Posterior vena cava (tissue), 2 donors: ENCODE data around the gene ZNF609. TPM values are rescaled to one million over a fixed set of nuclear protein-coding genes. Genes with fewer than 3 reads are reported as not detected.

ENCODE experiments used
- DNase-seq: peaks from one replicate; pipeline ENCODE4 v3.0.0-alpha.2; 2020; ENCODE audit warnings: low spot score
- intact Hi-C, 2 donors: fragments of 100-400 bp; cut with DNase I; formaldehyde crosslinking; loops; one replicate each; pipeline versions ENCODE4 v1.14.1 to v1.14.2; 2022 to 2023
- total RNA-seq, 2 donors: library from RNA; stranded (reverse); fragmentation: NEBNext Ultra II Directional; extraction: Animal tissue kit (Norgen Biotek cat#: 25700); gene quantifications; one replicate each; pipeline ENCODE4 v1.2.1, GENCODE V29; 2021
- donor health status: DM: yes; HTN: yes; CAD: no.
- donor health status: DM: yes; HTN: yes; CAD: no.

The ZNF609 gene
- total RNA-seq, 2 donors from 2014 or later = 28.1 to 32.8 TPM

- DNase-seq = no peak
- intact Hi-C loops = no loop called here
These were observed 65.6 kb downstream of the ZNF609 start for GRCh38 chr15:64525828-64526530.

- DNase-seq = no peak
- intact Hi-C loops = no loop called here
These were observed 67.0 kb downstream of the ZNF609 start for GRCh38 chr15:64527263-64527984.

DNA sequence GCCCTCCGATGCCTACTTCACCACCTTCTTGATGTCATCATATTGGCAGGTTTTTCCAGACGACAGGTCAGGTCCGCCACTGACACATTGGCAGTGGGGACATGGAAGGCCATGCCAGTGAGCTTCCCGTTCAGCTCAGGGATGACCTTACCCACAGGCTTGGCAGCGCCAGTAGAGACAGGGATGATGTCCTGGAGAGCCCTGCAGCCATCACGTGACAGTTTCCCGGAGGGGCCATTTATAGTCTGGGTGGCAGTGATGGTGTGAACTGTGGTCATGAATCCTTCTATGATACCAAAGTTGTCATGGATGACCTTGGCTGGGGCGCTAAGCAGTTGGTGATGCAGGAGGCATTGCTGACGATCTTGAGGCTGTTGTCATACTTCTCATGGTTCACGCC is 68.5 kb downstream of the ZNF609 start:
- no peak for DNase-seq

DNA sequence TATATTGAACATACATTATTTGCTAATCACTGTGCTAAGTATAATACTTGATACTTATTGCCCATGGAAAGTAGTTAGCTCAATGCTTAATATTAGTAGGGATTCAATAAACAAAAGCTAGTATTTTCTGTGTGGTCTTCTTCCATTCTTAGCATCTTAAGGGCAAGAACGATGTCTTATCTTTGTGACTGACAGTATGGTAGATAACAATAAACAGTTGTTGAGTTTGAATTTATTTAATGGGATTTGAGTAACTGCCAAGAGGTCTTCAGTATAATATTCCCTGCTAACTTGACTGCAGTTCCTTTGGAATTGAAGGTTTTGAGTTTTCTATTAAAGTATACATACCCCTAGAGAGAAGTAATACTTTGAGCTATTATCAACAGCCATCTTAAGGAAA is 70.1 kb downstream of the ZNF609 start:
- intact Hi-C loops = no loop called here
- no peak for DNase-seq

More for the DNA sequence above, 68.5 kb downstream of the ZNF609 start:
- intact Hi-C loops = no loop called here

DNA sequence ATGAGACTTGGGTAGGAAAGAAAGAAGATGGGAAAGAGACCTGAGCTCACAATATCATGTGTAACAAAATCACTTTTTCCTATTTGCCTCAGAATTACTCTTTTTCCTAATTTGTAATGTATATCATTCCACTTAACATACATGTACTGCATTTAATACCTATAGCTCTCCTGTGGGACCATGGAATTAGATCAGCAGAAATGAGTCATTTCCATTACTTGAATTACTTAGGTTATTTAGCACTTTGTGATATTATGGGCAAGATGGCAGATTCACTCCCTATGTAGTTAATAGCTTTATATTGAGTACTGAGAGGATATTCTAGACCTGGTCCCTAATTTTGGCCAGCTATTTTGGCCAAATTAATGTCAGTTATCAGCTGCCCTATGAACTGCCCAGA is 70.5 kb downstream of the ZNF609 start:
- no peak for DNase-seq
- intact Hi-C loops = no loop called here

DNA sequence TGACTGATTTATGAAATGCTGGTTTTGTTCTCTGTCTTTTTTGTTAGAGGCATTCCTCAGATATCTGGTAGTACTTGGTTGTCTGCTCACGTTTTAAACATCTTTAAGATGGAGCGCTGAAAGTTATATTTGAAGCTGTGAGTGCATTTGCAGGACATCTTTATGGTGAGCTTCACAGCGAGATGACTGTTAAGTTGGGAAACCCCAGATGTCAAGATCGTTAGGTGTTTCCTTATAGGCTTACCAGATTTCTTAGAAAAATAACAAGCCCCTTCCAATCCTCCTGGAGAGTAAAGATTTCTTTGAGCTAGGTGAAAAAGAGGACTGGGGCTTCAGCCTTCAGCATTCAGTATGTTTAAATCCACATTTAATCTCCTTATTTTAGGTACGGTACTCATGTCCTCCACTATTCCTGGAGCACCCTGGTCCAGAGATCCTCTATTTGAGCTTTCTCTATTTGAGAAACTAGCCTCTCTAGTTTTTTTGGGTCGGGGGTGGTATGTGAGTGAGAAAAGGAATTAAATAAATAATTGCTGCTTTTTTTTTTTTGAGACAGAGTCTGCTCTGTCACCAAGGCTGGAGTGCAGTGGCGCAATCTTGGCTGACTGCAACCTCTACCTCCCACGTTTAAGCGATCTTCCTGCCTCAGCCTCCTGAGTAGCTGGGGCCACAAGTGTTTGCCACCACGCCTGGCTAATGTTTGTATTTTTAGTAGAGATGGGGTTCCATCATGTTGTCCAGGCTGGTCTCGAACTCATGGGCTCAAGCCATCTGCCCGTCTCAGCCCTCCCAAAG is 72.3 kb downstream of the ZNF609 start:
- intact Hi-C loops = no loop called here
- no peak for DNase-seq

DNA sequence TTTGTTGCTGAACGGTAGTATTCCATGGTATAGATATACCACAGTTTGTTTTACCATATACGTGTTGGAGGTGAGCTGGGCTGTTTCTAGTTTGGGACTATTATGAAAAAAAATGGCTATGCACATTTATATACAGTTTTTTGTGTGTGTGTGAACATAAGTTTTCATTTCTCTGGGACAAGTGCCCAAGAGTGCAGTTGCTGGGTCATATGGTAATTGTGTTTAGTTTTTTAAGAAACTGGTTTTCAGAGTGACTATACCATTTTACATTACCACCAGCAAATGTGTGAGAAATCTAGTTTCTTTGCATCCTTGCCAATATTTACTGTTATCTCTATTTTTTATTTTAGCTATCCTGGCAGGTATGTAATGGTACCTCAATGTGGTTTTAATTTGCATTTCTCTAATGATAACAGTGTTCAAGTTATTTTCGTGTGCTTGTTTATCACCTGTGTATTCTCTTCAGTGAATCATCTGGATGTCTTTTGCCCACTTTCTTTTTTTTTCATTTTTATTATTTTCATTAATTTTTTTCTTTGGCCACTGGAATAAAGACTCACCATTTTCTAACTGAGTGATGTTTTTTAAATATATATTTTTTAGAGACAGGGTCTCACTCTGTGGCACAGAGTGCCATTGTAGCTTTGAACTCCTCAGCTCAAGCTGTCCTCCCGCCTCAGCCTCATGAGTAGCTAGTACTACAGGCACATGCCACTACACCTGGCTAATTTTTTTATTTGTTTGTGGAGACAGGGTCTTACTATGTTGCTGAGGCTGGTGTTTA is 75.3 kb downstream of the ZNF609 start:
- no peak for DNase-seq
- intact Hi-C loops = no loop called here

DNA sequence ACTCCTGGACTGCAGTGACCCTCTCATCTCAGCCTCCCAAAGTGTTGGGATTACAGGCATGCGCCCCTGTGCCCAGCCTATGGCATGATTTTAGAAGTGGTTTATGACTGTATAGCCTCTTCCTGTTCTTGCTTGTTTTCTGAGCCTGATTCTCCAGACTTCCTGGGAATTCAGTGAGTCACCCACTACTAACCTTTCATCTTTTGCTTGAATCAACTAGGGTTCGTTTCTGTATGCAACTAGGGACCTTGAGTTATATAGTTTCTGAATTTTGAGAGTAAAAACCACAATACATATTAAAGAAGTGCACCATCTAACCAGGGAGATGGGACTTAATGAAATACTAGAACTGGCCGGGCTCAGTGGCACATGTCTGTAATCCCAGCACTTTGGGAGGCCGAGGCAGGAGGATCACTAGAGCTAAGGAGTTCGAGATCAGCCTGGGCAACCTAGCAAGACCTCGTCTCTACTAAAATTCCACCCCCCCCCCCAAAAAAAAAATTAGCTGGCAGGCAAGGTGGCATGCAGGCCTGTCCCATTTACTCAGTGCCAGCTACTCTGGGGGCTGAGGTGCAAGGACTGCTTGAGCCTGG is 76.0 kb downstream of the ZNF609 start:
- DNase-seq = no peak
- intact Hi-C loops = no loop called here

DNA sequence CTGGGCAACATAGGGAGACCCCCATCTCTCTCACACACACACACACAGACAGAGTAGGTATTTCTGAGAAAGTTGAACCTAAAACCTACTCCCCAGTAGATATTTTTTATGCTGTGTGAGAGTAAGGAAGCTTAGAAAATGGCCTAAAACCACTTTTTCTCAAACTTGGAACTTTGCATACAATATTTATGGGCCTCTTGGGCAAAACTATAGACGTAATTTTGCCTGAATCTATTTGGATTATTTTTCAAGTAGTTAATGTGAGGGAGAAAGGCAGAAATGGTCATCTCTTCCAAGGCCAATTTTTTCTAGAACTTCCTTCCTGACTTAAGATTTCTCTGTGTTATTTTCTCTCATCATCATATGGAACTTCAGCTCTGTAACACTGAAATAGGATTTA is 81.7 kb downstream of the ZNF609 start:
- intact Hi-C loops = no loop called here
- no peak for DNase-seq

DNA sequence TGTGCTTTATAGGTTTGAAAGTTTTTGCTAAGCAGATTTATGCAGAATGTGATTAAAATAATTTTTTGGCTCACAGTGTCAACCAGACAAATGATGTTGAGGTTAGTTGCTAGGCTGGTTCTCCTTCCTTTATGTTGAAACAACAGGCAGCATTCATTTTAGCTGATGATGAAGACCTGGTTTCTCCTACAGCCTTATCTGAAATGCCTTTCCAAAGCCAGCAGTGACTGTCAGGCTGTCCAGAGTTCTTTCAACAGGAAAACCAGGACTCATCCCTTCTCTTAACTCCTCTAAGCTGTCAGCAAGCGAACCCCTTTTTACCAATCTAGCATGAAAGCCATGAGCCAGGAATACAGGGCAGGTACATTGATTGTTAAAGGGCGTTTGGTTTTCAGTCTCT is 84.1 kb downstream of the ZNF609 start:
- intact Hi-C loops = no loop called here
- DNase-seq = no peak

DNA sequence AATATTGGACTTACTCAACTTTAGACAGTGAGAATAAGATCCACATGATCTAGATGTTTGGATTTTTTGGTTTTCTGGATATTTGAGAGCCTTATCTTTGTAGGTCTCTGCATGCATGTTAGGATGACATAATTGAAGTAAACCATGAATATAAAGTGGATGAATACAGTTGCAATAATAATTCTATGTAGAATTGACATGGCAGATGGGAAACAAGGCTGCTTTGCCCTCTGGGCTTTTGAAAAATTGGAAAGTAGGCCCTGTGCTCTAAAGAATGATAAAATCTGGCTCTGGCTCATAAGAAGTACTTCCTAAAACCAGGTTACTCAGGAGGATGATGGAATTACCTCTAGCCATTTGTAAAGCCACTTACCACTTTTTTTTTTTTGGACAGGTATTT is 86.9 kb downstream of the ZNF609 start:
- intact Hi-C loops = no loop called here
- no peak for DNase-seq

- no peak for DNase-seq
- intact Hi-C loops = no loop called here
These were observed 87.9 kb downstream of the ZNF609 start for GRCh38 chr15:64548235-64548634.

GRCh38 chr15:64549860-64550259 is 89.5 kb downstream of the ZNF609 start:
- intact Hi-C loops = no loop called here
- no peak for DNase-seq

- intact Hi-C loops = no loop called here
These were observed 92.0 kb downstream of the ZNF609 start for GRCh38 chr15:64552281-64552948.

DNA sequence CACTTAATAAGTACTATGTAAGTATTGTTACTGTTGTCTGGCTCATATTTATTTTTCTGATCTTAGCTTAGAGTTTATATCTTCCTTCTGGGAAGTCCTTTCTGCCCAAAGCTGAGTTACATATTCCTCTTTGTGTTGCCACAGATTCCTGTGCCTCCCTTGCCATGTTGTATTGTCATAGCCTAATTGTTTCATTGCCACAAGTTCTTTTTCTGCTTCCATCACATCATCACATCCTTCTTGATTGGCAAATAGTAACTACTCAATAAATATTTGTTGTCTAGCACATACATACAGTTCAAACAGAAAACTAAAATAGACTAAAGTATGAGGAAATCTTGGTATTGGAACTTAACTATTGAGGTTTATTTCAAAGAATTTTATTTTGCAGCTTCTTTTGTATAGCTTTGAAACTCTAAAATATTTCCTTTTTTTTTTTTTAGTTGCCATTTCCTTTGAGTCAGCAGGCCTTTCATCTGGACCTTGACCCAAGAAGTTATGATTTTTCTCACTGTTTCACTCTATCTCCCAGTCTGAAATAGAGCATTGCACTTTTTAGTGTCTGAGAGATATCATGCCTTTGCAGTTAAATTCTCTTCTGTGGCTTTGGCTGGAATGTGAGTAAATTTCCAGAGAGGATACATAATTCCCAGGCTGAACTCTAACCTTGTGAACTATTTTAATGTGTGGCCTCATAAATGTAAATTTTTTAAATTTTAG is 98.2 kb downstream of the ZNF609 start:
- no peak for DNase-seq
- intact Hi-C loops = no loop called here

More at GRCh38 chr15:64552281-64552948, 92.0 kb downstream of the ZNF609 start:
- no peak for DNase-seq

GRCh38 chr15:64559243-64559642 is 98.9 kb downstream of the ZNF609 start:
- no peak for DNase-seq
- intact Hi-C loops = no loop called here

DNA sequence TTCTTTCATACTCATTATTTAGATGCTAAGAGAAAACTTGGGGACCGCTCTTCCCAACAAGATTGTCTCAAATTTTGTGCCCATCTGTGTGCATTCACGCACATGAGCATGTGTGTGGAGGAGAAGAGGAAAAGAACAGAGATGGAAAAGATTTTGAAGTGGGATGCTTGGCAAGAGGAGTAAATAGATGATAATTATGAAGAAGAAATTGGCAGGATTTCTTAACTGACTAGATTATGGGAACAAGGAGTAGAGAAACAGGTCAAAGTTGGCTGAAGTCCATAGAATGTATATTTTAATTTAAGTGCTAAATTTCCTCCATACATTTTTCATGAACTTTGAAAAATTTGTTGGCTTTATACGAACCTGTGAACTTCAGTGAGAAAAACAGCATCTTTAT is 100.1 kb downstream of the ZNF609 start:
- intact Hi-C loops = no loop called here
- no peak for DNase-seq

- intact Hi-C loops = no loop called here
- DNase-seq = no peak
These were observed 100.6 kb downstream of the ZNF609 start for GRCh38 chr15:64560998-64561397.
